ENCODE data around the gene RPL4.

GRCh38 chr15:66491846-66492245, 12.8 kb downstream of the RPL4 start:
- TF ChIP-seq CTCF (IDR thresholded peaks at IDR 0.05 in 2 of 3, conservative IDR thresholded peaks at IDR 0.05 in 1 of 3; ENCODE audit: control insufficient read depth in 2 of 3, extremely low read depth in 1 of 3, insufficient read depth in 1 of 3, low read depth in 3 of 3, low read length in 3 of 3) (no peak), SRF (IDR thresholded peaks at IDR 0.05; ENCODE audit: low read depth in 2 of 2, low read length in 2 of 2) (no peak), EZH2 (IDR thresholded peaks at IDR 0.05; ENCODE audit: borderline replicate concordance, control insufficient read depth, low read depth, low read length) (no peak), SREBF2 (IDR thresholded peaks at IDR 0.05; ENCODE audit: low read length) (no peak), ZNF24 (IDR thresholded peaks at IDR 0.05) (no peak), POLR2A (IDR thresholded peaks at IDR 0.05; ENCODE audit: low read depth, low read length) (no peak), MEF2A (IDR thresholded peaks at IDR 0.05; ENCODE audit: insufficient read depth, low read depth, low read length) (no peak), SMAD5 (IDR thresholded peaks at IDR 0.05; ENCODE audit: low read depth) (no peak)

Data from GM12878 (cell line).